ENCODE data around the gene SLC39A2. TPM values are rescaled to one million over a fixed set of nuclear protein-coding genes. Genes with fewer than 3 reads are reported as not detected.

The SLC39A2 gene
- total RNA-seq, 1 donor from 2014 or later = 5.6 TPM

DNA sequence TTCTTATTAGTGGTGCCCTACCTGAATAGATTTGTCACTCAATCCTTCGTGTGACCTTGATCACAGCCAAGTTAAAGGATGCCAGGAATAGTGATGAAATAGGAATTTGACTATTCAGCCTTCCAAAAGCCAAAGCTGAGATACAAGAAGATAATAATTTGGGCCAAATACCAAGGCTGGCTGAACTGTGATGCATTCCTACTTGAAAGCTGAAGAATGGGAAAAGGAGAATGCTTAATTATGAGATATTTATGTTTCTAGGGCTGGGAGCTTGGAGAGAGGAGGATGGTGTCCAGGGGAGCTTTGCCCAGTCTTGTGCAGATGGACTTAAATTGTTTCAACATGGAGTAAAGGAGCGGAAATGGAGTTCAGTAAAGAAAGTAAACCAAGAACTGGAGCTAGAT lies 48.3 kb downstream of the SLC39A2 start:
- DNase-seq = no peak

DNA sequence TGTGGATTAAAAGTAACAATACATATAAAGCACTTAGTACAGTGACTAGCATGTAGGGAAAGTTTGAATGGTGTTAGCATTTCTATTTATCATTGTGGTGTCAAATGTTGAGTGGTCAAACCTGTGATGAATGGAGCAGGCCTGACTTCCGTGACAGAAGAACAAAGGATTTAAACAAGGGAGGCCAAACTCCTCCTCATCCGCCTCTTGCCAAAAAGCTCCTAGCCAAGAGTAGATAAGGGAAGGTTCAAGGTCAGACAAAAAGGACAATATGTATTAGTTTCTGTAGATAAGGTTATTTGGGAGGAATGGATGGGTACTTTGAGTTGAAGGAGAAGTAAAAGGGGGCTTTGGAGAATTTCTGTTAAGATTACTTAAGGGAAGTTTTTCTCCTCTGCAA lies 49.5 kb downstream of the SLC39A2 start:
- no peak for DNase-seq

DNA sequence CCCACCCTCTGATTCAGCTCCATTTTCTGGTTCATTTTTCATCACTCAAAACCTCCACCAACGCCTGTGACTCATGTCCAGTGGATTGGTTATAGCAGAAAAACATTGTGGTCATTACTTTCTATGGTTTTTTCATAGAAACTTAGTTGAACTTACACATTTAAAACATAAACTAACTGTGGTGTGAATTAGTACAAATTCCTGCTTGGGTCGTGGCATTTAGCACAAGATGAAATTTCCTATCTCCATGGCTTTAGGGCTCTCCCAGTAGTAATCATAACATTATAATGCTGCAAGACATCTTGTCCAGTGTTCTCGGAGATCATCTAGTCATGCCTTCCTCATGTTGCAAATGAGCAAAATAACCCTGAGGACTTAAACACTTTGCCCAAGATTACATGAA lies 50.2 kb downstream of the SLC39A2 start:
- no peak for DNase-seq

DNA sequence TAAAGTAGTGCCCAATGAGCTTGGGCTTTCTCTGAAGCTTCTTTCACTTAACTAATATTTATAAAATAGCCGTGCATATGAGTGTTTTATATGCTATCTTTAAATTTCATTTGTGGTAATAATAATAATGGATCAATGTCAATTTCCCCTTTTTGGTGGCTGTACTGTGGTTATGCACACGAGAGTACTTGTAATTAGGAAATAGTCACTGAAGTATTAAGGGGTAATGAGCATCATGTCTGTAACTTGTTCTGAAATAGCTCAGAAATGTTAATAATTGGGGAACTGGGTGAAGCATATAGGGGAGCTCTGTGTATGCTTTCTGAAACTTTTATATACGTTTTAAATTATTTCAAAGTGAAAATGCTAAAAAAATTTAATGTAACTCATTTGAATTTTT lies 51.5 kb downstream of the SLC39A2 start:
- DNase-seq = no peak

Small RNA genes within 50 kb of the gene (small RNA-seq; reads per million reads assigned to genes)
- gene RN7SL189P (ENCODE audit: low replicate concordance) = not detected

Other genes with a start within 250 kb of the SLC39A2 start
- not detected for gene EDDM3B, start 230.9 kb upstream of the SLC39A2 start, total RNA-seq
- gene RNASE6, start 218.0 kb upstream of the SLC39A2 start, total RNA-seq = 3.1 TPM
- gene RNASE1, start 196.4 kb upstream of the SLC39A2 start, total RNA-seq = 38.5 TPM
- gene RNASE3, start 107.9 kb upstream of the SLC39A2 start, total RNA-seq = not detected
- gene RNASE2, start 43.8 kb upstream of the SLC39A2 start, total RNA-seq = 0.82 TPM
- 57.3 TPM for gene METTL17, start 9.3 kb upstream of the SLC39A2 start, total RNA-seq
- gene NDRG2, start 25.8 kb downstream of the SLC39A2 start, total RNA-seq = 230 TPM
- not detected for gene TPPP2, start 30.9 kb downstream of the SLC39A2 start, total RNA-seq
- not detected for gene RNASE13, start 35.5 kb downstream of the SLC39A2 start, total RNA-seq
- gene RNASE7, start 43.1 kb downstream of the SLC39A2 start, total RNA-seq = 1.2 TPM
- not detected for gene RNASE8, start 58.5 kb downstream of the SLC39A2 start, total RNA-seq
- 79.2 TPM for gene ARHGEF40, start 71.0 kb downstream of the SLC39A2 start, total RNA-seq
- gene ZNF219, start 99.4 kb downstream of the SLC39A2 start, total RNA-seq = 15.1 TPM
- gene TMEM253, start 101.8 kb downstream of the SLC39A2 start, total RNA-seq = not detected
- gene OR5AU1, start 156.8 kb downstream of the SLC39A2 start, total RNA-seq = not detected